MM.1S (cell line): Measurements from ENCODE around the gene TMEM86A.

Source experiments
- CTCF ChIP-seq: fragments of 300-600 bp; sonication (generic); IDR thresholded peaks from 2 replicates; pipeline ENCODE4 v1.5.1; 2016; ENCODE audit warnings: antibody characterized with exemption, low read length, mixed read lengths
- EZH2phosphoT487 ChIP-seq: fragments of 300-600 bp; sonication (generic); IDR thresholded peaks from 2 replicates; pipeline ENCODE4 v1.6.1; 2018; ENCODE audit warnings: antibody characterized with exemption, low read length

- TF ChIP-seq CTCF (no peak), EZH2phosphoT487 (no peak)
These were observed 5.4 kb upstream of the TMEM86A start for GRCh38 chr11:18692941-18693760.
